Measurements from ENCODE around the gene CADM4.

CADM4 gene

DNA sequence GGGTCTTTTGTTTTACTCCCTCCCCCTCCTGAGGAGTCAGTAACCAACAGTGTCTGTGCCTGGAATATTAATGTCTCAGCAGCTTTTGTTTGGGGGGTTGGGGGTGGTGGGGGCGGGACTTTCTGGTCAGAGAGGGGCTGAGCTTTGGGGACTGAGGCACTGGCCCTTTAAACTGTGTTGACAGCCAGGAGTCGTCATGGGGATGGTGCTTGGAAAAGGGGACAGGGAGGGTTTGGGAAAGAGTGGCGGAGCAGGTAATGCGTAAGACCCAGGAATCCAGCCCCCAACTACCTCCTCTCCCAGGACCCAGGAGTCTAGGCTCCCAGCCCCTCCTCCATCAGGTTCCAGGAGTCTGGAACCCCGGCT lies 5.2 kb downstream of the CADM4 start:
- DNase-seq (ENCODE audit: low read depth, low spot score) = no peak

DNA sequence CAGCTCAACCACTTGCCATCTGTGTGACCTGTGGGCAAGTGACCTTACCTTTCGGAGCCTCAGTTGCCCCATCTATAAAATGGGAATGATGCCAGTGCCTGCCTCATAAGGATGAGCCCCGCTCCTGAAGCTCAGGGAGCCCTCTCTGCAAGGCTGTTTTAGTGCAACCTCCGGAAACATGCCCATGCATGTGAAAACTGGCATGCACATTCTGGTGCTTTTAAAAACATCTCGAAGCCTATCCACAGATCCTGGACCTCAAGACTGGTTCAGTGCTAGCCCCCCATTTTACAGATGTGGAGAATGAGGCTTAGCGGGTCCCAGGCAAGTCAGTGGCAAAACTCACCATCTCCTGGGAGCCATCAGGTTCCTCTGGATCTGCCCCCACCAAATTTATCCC lies 5.6 kb downstream of the CADM4 start:
- no peak for DNase-seq (ENCODE audit: low read depth, low spot score)

DNA sequence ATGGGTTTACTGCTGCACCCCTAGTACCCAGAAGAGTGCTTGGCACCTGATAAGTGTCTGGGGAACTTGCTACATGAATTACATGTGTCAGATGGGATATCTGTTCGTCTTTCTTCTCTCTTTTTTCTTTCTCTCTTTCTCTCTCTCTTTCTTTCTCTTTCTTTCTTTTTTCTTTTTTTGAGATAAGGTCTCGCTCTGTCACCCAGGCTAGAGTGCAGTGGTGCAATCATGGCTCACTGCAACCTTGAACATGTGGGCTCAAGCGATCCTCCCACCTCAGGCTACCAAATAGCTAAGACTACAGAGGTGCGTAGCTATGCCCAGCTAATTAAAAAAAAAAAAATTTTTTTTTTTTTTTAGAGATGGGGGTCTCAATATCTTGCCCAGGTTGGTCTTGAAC lies 6.1 kb downstream of the CADM4 start:
- DNase-seq (ENCODE audit: low read depth, low spot score) = no peak

DNA sequence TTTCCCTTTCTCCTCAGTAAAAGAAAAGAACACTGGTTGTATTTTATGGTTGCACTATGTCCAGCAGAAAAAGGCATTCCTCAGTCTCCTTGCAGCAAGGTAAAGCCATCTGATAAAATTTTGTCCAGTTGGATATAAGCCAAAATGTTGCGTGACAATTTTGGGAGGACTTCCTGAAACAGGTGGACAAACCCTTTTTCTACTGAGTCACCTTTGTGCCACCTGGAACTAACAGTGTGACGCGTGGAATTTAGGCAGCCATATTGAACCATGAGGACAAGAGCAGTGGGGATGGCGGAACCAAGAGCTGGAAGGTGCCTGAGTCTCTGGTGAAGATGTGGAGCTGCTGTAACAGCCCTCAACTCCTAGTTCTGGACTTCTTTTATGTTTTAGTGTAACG lies 8.2 kb downstream of the CADM4 start:
- no peak for DNase-seq (ENCODE audit: low read depth, low spot score)

DNA sequence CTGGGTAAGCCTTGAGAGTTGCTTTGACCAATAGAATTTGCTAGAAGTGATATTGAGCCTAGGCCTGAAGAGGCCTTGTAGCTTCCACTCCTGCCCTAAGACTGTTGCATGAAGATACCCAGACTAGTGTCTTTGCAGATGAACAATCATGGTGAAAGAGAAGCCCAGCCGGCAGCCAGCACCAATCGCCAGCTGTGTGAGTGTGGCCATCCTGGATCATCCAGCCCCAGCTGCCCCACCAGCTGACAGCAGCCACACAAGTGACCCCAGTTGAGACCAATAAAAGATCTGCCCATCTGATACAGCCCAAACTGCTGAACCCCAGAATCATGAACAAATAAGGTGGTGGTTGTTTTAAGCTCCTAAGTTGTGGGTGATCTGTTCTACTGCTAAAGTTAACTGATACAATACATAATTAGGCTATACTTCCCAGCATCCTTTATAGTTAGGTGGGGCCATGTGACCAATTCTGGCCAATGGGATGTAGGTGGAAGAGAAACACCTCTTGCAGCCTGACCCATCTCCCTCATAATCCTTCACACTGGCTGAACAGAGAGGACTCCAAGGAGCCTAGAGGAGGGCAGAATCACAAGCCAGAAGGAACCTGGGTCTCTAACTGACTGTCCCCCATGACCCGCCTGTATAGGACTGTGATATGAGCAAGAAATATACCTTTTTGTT lies 10.9 kb downstream of the CADM4 start:
- no peak for DNase-seq (ENCODE audit: low read depth, low spot score)

DNA sequence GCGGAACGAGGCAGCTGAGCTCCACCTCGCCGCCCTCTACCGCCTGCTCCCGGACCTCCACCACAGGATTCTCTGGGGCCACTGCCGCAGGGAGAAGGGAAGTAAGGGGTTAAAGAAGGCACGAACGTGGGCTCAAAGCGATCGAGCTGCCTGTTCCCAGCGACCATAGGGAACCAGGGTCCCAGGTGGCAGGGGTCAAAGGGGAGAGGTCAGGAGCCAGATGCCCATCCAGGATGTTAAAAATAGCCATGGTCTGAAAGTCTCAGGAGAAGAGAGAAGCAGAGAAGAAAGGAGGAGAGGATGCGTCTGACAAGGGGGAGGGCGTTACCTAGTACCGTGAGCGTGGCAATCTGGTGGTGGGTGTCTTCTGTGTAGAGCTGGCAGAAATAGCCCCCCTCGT lies 12.8 kb downstream of the CADM4 start:
- DNase-seq (ENCODE audit: low read depth, low spot score) = no peak

DNA sequence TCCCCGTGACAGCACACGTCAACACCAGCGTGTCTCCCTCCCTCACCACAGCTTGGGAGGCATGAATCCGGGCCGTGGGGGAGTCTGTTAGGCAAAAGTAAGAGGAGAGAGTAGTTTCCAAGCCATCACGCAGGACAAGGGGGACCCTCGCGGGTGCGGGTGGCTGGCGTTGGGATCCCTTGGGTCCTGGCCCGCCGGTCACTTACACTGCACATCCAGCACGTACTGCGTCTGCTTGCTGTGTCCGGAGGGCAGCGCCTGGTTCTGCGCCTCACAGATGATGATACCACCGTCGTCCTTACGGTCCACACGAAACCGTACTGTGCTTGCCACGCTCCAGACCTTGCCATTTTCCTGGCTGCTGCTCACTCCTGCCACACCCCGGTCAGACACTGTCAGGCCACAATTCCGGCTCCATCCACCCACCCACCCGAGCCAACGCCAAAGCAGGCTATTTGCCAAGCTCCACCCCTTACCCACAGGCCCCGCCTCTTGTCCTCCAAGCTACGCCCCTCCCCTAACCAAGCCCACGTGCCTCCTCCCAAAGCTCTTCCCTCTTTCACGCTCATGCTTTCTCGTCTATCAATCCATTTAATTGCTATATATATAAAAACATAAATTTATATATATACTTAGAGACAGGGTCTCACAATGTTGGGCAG lies 13.6 kb downstream of the CADM4 start:
- no peak for DNase-seq (ENCODE audit: low read depth, low spot score)

DNA sequence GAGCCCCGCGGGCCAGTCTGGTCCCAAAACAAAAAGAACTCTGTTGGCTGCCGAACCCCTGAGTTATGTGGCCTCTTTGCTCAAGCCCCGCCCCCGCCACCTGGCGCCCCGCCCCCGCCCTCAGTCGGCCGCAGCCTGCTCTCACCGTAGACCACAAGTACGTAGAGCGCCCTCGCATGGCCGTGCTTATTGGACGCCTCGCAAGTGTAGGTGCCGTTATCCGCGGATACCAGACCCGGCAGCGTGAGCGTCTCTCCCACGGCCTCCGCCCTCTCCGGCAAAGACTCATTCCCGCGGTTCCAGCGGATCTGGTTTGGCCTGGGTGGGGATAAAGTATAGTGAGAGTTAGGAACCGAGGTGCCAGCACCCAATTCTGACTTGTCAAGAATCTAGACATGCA lies 14.7 kb downstream of the CADM4 start:
- DNase-seq (ENCODE audit: low read depth, low spot score) = peak; percentile 69

DNA sequence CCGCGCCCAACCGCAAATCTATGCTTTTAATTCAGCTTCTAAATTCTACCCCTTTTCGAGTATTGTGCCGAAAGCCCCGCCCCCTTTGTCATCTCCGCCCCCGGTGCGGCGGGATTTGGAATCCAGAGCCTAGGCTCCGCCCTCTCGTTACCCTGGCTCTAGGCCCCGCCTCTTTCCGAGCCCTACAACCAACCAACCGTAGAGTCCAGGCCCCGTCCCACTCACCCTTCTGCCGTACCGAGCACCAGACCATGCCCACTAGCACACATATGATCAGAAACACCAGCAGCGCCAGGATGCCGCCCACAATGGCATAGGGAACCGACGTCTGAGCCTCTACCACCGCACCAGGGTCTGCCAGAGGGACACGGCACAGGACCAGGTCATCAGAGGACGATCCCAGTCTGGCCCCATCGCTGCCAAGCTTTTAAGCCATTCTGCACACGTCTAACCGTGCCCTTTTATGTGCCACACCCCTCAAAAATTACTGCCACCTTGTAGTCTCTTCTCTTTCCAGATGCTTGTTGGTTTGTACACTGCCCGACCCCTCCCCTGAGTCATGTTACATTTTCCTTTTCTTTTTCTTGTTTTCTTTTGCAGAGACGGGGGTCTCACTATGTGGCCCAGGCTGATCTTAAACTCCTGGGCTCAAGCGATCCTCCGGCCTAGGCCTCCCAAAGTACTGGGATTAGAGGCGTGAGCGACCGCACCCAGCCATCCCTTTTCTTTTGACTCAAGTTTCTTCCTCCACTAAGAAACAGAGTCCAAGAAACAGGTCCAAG lies 15.6 kb downstream of the CADM4 start:
- DNase-seq (ENCODE audit: low read depth, low spot score) = peak; percentile 15

DNA sequence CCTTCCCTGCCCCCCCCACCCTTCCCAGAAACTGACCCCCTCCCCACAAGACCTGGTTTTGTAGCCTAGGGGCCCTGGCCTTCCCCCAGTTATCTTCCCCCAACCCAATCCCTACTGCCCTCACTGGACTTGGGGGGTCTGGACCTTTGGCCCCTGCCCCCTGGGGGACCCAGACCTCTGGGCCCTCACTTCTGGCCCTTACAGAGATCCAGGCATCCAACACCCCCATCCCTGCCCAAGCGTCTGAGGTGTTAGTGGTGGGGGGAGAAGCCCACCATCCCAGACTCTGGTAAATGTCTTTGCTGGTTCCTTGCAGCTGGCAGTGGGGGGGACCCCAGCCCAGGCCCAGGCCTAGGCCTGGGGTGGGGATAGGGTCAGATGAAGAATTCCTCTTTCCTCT lies 16.7 kb downstream of the CADM4 start:
- no peak for DNase-seq (ENCODE audit: low read depth, low spot score)

DNA sequence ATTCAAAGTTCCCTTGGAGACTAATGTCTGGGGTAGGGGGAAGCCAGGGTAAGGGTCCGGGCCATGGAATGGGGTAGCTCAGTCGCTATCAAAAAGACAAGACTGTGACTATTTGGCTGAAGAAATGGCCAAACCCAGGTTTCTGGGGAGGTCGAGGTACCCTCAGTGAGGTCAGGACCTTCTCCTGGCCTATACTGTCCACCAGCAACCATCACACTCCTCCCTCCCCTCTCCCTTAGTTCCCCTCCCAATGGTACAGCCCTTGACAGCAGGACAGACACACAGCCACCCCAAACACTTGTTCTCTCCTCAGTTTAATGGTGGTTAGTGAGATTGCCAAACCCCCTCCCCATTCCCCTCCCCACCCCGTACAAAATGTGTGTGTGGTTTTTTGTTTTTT lies 17.6 kb downstream of the CADM4 start:
- no peak for DNase-seq (ENCODE audit: low read depth, low spot score)

DNA sequence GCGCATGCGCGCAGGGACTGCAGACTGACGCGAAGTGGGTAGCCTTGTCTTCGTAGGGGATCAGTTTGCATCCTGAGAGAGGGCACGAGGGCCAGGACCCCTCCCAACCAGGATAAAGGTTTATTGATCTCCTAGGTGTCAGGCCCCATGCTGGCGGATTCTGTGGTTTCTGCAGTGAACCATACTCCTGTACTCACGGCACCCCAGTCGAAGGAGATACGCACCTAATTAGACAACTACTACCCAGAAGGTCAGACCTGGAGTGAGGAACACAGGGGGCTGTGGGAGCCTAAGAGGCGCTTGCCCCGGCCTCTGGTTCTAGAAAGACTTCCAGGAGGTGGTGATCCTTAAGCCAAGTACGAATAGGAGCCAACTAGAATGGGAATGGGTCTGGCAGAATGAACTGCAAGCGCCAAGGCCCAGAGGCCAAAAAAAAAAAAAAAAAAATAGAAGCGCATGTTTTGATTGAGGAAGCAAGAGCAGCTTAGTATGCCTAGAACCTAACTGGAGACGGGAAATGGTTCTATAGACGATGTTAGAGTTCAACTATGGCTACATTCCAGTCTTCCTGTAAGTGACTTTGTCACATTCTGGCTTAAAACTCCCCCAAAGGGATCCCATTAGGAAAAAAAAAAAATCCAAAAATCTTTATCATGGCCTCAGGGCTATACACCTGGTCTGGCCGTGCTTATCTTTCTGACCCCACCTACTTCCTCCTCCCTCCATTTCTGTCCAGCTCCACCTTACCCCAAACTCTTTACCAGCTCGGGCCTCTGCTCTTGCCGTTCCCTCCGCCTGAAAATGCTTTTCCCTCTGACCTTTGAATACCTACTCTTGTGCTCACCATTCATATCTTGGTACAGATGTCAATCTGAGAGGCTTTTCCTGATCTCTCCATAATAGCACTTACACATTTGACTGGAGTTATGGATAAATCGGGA lies 19.3 kb downstream of the CADM4 start:
- DNase-seq (ENCODE audit: low read depth, low spot score) = no peak

DNA sequence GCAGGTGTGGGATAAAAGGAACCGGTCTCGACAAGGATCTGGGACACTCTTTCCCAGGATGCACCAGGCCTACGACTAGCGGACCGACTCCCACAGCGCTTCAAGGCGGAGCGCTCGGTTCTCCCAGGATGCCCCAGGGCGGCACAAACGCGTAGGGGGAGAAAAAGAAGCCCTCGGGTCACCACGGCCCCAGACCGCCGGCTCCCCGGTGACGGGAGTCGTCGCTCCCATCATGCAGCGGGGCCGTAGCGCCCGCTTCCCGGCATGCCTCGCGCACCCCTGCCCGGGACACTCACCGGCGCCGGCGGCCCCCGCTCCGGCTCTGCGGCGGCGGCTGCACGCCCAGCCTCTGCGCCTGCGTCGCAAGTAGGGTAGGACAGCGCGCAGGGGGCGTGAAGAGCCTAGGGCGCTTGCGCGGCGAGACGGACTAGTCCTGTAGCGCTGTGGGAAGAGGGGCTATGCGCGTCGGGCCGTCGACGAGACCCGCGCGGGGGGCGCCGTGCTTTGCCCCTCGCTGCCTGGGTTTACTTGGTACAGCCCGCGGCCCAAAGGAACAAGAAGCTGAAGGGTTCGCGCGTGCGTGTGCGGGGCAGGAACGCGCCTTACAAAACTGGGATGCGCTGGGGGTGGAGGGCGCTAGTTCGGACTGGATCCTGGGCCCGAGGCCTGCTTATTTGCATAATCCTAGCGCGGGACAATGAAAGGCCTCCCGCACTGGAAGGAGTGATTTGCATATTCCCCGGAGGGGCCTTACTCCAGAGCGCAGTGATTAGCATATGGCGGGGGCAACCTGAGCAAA lies 20.2 kb downstream of the CADM4 start, which contains the start of gene ZNF428:
TSS of gene ZNF428 (minus strand) at position 368 of the 799 bp plus-strand sequence. CDS start 5,325 bp downstream, outside the sequence.
- peak; percentile 84 for DNase-seq (ENCODE audit: low read depth, low spot score)

DNA sequence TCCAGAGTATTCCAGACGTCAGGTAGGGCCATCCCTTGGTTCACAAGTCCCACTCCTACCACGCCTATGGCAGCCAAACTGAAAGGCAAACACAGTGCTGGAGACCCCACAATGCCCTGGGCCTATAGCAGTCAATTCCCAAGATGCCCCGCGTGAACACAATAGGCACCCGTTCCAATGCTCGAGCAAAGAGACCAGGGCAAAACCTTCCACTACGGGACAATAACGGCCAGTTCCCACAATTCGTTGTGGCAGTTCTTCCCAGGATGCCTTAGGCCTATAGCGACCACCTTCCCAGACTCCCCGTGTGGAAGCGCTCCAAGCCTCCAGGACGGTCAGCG lies 20.8 kb downstream of the CADM4 start:
- no peak for DNase-seq (ENCODE audit: low read depth, low spot score)

DNA sequence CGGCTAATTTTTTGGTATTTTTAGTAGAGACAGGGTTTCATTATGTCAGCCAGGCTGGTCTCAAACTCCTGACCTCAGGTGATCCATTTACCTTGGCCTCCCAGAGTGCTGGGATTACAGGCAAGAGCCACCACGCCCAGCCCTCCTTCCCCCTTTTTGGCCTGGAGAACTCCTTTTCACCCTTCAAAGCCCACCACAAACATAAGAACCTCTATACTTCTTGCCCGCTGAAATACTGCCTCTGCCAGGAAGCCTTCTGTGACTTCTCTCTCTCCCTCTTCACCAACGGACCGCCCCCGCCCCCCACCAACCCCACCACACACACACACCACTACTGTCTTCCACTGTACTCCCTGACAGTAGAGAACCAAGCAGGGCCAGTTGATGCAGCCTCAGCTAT lies 22.7 kb downstream of the CADM4 start:
- no peak for DNase-seq (ENCODE audit: low read depth, low spot score)

DNA sequence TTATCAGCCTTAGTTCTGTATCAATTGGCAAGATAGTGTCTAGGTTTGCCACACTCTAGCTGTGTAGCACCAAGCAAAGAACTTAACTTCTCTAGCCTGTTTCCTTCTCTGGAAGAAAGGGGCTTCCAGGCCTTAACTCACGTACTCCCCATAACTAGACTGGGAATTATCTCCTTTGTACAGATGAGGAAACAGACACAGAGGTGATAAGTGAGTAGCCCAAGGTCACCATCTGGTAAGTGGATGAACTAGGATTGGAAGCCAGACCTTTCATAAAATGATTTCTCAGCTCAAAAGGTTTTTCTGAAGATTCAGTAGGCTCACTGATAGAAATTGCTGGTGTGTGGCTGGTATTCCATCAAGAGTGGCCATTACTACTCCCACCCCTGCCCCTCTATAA lies 23.3 kb downstream of the CADM4 start:
- DNase-seq (ENCODE audit: low read depth, low spot score) = no peak

DNA sequence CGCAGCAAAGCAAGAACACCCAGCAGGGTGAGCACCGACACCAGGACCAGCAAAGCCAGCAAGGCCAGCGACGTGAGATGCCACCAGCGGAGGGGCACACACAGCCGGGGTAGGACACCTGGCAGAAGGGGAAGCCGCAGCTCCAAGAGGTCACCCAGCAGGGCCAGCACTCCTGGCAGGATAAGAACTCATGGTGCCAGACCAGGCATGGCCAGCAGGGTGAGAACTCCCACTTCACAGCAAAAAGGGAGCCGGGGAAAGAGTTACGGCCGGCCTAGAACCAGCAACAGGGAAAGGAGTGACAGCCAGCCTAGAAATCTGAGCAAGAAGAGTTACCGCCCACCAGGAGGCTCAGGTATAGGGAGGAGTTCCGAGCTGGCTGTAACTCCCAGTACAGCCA lies 27.3 kb downstream of the CADM4 start:
- DNase-seq (ENCODE audit: low read depth, low spot score) = no peak

DNA sequence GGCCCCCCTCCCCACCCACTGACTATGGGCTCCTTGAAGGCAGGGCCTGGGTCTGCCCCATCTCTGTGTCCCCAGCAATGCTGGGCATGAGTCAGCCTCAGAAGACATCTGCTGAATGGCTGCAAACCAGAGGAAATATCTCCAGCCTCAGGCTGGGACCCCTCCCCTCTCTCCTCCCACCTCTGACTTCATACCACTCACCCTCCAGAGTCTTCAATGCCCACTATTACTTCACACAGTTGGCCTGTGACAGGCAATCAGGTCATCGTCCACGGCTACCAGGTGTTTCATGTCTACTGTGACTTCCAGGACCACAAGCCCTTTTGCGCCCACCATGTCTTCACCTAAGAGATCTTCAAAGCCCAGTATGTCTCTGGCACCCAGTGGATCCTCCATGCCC lies 27.9 kb downstream of the CADM4 start, which contains the start of gene SRRM5:
TSS of gene SRRM5 (plus strand) at position 301 of the 400 bp plus-strand sequence. CDS start at position 335, 34 bp downstream.
- DNase-seq (ENCODE audit: low read depth, low spot score) = no peak

DNA sequence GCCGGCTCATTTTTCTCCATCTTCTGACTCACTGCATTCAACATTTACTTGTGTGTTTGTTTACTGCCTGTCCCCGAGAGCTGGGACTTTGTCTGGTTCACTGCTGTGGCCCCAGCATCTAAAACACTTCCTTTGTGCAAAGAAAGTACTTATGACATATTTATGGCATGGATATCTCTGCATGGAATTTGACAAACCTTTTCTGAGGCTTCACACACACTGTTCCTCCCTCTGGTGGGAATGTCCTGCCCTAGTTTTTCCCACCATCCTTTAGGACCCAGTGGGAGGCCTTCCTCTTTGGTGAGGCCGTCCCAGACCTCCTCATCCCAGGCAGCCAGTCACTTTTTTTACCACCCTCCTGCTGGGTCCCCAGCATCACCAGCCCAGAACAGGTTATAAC lies 29.2 kb downstream of the CADM4 start:
- DNase-seq (ENCODE audit: low read depth, low spot score) = no peak

DNA sequence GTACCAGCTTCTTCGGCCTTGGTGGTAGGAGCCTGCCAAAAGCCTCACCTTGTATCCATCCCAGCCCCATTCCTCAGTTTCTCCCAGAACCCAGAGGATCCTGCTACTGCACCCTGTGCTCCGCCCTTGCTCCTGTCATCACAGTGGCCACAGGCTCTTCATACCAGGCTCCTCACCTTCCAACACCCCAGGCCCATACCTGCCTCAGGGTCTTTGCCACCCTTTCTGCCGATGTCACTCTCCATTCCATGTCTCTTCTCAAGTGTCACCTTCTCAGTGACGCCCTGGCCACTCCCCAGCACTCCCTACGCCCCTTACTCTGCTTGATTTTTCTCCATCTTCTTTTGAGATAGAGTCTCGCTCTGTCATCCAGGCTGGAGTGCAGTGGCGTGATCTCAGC lies 29.8 kb downstream of the CADM4 start:
- no peak for DNase-seq (ENCODE audit: low read depth, low spot score)
